ENCODE results near the gene CPN2.

Gene CPN2

GRCh38 chr3:194306771-194307640, 44.1 kb downstream of the CPN2 start:
- H3K9me3 ChIP-seq (ENCODE audit: insufficient read depth, low read depth, low read length): no peaks in the 10 kb centered on the region
- TF ChIP-seq CTCF (conservative IDR thresholded peaks at IDR 0.05; ENCODE audit: low read length): no peak
- TF ChIP-seq EZH2phosphoT487 (IDR thresholded peaks at IDR 0.05; ENCODE audit: borderline replicate concordance): no peak
- H3K79me2 ChIP-seq (ENCODE audit: insufficient read depth, low read length): 0 out of 2 replicates have a peak, but pooled peaks cover 2% of the 10 kb centered on the region
- H3F3A ChIP-seq (ENCODE audit: low read depth): peaks cover 10% of the 10 kb centered on the region
- peak overlapping the region; percentile 81 for H3K4me2 ChIP-seq (ENCODE audit: low read depth, low read length, poor library complexity, severe bottlenecking)
- H3K9ac ChIP-seq (ENCODE audit: low read depth, low read length, poor library complexity, severe bottlenecking): peak overlapping the region; percentile 69
- peaks cover 64% of the 10 kb centered on the region for H3K4me1 ChIP-seq (ENCODE audit: insufficient read depth, low read length, poor library complexity, severe bottlenecking)
- H4K20me1 ChIP-seq (ENCODE audit: insufficient read depth, low read length, poor library complexity, severe bottlenecking): no peaks in the 10 kb centered on the region
- no peak overlapping the region for H2AFZ ChIP-seq (ENCODE audit: low read length)
- H3K9me2 ChIP-seq (replicated peaks; ENCODE audit: low read depth, low read length): no peaks in the 10 kb centered on the region
- H3K4me3 ChIP-seq (ENCODE audit: low read length, poor library complexity, severe bottlenecking): peak overlapping the region; percentile 67
- no peaks in the 10 kb centered on the region for H3K27me3 ChIP-seq (ENCODE audit: insufficient read depth, low read length, poor library complexity, severe bottlenecking)
- no peaks in the 10 kb centered on the region for H3K36me3 ChIP-seq (ENCODE audit: insufficient read depth, low read length)

- H3K9ac ChIP-seq (ENCODE audit: low read depth, low read length, poor library complexity, severe bottlenecking): peak overlapping the region; percentile 68
- no peaks in the 10 kb centered on the region for H3K9me2 ChIP-seq (replicated peaks; ENCODE audit: low read depth, low read length)
- no peak overlapping the region for H2AFZ ChIP-seq (ENCODE audit: low read length)
- H3K4me1 ChIP-seq (ENCODE audit: insufficient read depth, low read length, poor library complexity, severe bottlenecking): peaks cover 72% of the 10 kb centered on the region
- H3K79me2 ChIP-seq (ENCODE audit: insufficient read depth, low read length): 0 out of 2 replicates have a peak, but pooled peaks cover 2% of the 10 kb centered on the region
- H3F3A ChIP-seq (ENCODE audit: low read depth): peaks cover 10% of the 10 kb centered on the region
- peak; percentile 50; the same call in 1 of the 2 replicates for TF ChIP-seq EZH2phosphoT487 (IDR thresholded peaks at IDR 0.05; ENCODE audit: borderline replicate concordance)
- TF ChIP-seq CTCF (conservative IDR thresholded peaks at IDR 0.05; ENCODE audit: low read length): no peak
- H3K4me3 ChIP-seq (ENCODE audit: low read length, poor library complexity, severe bottlenecking): peak overlapping the region; percentile 67
- H3K36me3 ChIP-seq (ENCODE audit: insufficient read depth, low read length): no peaks in the 10 kb centered on the region
- no peaks in the 10 kb centered on the region for H3K9me3 ChIP-seq (ENCODE audit: insufficient read depth, low read depth, low read length)
- peak overlapping the region; percentile 81 for H3K4me2 ChIP-seq (ENCODE audit: low read depth, low read length, poor library complexity, severe bottlenecking)
- H3K27me3 ChIP-seq (ENCODE audit: insufficient read depth, low read length, poor library complexity, severe bottlenecking): no peaks in the 10 kb centered on the region
- no peaks in the 10 kb centered on the region for H4K20me1 ChIP-seq (ENCODE audit: insufficient read depth, low read length, poor library complexity, severe bottlenecking)
Measured at GRCh38 chr3:194306109-194306686, 44.9 kb downstream of the CPN2 start.

GRCh38 chr3:194305356-194306108, 45.6 kb downstream of the CPN2 start:
- H3K36me3 ChIP-seq (ENCODE audit: insufficient read depth, low read length): no peaks in the 10 kb centered on the region
- H3K79me2 ChIP-seq (ENCODE audit: insufficient read depth, low read length): 0 out of 2 replicates have a peak, but pooled peaks cover 2% of the 10 kb centered on the region
- no peaks in the 10 kb centered on the region for H3K9me3 ChIP-seq (ENCODE audit: insufficient read depth, low read depth, low read length)
- H3K9ac ChIP-seq (ENCODE audit: low read depth, low read length, poor library complexity, severe bottlenecking): peak overlapping the region; percentile 68
- no peak overlapping the region for H2AFZ ChIP-seq (ENCODE audit: low read length)
- peaks cover 79% of the 10 kb centered on the region for H3K4me1 ChIP-seq (ENCODE audit: insufficient read depth, low read length, poor library complexity, severe bottlenecking)
- H4K20me1 ChIP-seq (ENCODE audit: insufficient read depth, low read length, poor library complexity, severe bottlenecking): no peaks in the 10 kb centered on the region
- peak overlapping the region; percentile 72 for H3K4me2 ChIP-seq (ENCODE audit: low read depth, low read length, poor library complexity, severe bottlenecking)
- TF ChIP-seq EZH2phosphoT487 (IDR thresholded peaks at IDR 0.05; ENCODE audit: borderline replicate concordance): no peak
- no peaks in the 10 kb centered on the region for H3K9me2 ChIP-seq (replicated peaks; ENCODE audit: low read depth, low read length)
- H3K4me3 ChIP-seq (ENCODE audit: low read length, poor library complexity, severe bottlenecking): peak overlapping the region; percentile 45
- no peaks in the 10 kb centered on the region for H3K27me3 ChIP-seq (ENCODE audit: insufficient read depth, low read length, poor library complexity, severe bottlenecking)
- peaks cover 15% of the 10 kb centered on the region for H3F3A ChIP-seq (ENCODE audit: low read depth)
